ENCODE measurements around the gene NLGN4X.

The NLGN4X gene

GRCh38 chrX:5876984-5877596 is 351.6 kb downstream of the NLGN4X start:
- no peak for DNase-seq (ENCODE audit: low spot score)
- FAIRE-seq: no peak

GRCh38 chrX:5870238-5870637 is 358.4 kb downstream of the NLGN4X start:
- no peak for FAIRE-seq
- DNase-seq (ENCODE audit: low spot score): no peak

GRCh38 chrX:5869786-5870185 is 358.9 kb downstream of the NLGN4X start:
- DNase-seq (ENCODE audit: low spot score) (no peak), FAIRE-seq (no peak)

- DNase-seq (ENCODE audit: low spot score) (no peak), FAIRE-seq (no peak)
Observed at GRCh38 chrX:5867778-5868177, 360.9 kb downstream of the NLGN4X start.

- FAIRE-seq (no peak), DNase-seq (ENCODE audit: low spot score) (no peak)
Observed at GRCh38 chrX:5857232-5857631, 371.4 kb downstream of the NLGN4X start.

GRCh38 chrX:5852941-5853340 is 375.7 kb downstream of the NLGN4X start:
- no peak for FAIRE-seq
- DNase-seq (ENCODE audit: low spot score): no peak

- no peak for DNase-seq (ENCODE audit: low spot score)
- no peak for FAIRE-seq
Observed at GRCh38 chrX:5842601-5843000, 386.1 kb downstream of the NLGN4X start.

Measured in RCC 7860 (cell line).